ENCODE measurements around the gene APOE. TPM values are rescaled to one million over a fixed set of nuclear protein-coding genes. Genes with fewer than 3 reads are reported as not detected.
A peak's percentile ranks its signal among the peaks of the same experiment; 100 is the strongest.

Gene APOE
- total and polyA plus RNA-seq, 12 donors, result 569 to 21,602 (median 8,894) TPM

- Histone ChIP-seq H3K4me1 (replicated peaks in 1 of 2) (peaks cover 16 to 32% of the 10 kb centered on the region in 2 donors), H3K4me3 (peak overlapping the region in 1 of 4 donors; percentile 61), H3K36me3 (replicated peaks in 1 of 2) (peaks cover 0 to 44% of the 10 kb centered on the region in 2 donors), H3K9me3 (replicated peaks in 1 of 3) (no peaks in the 10 kb centered on the region), H3K27me3 (no peaks in the 10 kb centered on the region), H3K27ac (peak overlapping the region; percentile 7 to 84 (median 82))
- 22 to 51% (median 39%) methylated on average over 9 to 12 of the region's 12 CpGs for WGBS, 4 donors
- intact Hi-C loops (cut with DNase I), result loop anchor here (2.0 to 10.0 kb wide), 4 partner anchors 46 to 163 kb away; no protein-coding TSS in a partner anchor
- TF ChIP-seq POLR2A (IDR thresholded peaks at IDR 0.05) (peak in 1 of 2 donors; percentile 58), CTCF (IDR thresholded peaks at IDR 0.05) (peak in 5 of 6 experiments; percentile 27 to 52 (median 38))
- peak; percentile 59 to 89 (median 85) for DNase-seq
These were observed 1.1 kb upstream of the APOE start for GRCh38 chr19:44904426-44904994.

GRCh38 chr19:44907613-44908012 is 2.0 kb downstream of the APOE start:
- TF ChIP-seq CTCF (IDR thresholded peaks at IDR 0.05) (no peak), POLR2A (IDR thresholded peaks at IDR 0.05) (no peak)
- intact Hi-C loops (cut with DNase I), result loop anchor here in 1 of 2 donors (10.0 kb wide), 1 partner anchor 157 kb away; no protein-coding TSS in a partner anchor
- Histone ChIP-seq H3K27ac (peak overlapping the region in 3 of 5 donors; percentile 37 to 83 (median 82)), H3K4me1 (replicated peaks in 1 of 2) (peaks cover 45 to 63% of the 10 kb centered on the region in 2 donors), H3K4me3 (peak overlapping the region in 2 of 4 donors; percentile 49 to 61), H3K27me3 (no peaks in the 10 kb centered on the region), H3K9me3 (replicated peaks in 1 of 3) (no peaks in the 10 kb centered on the region), H3K36me3 (replicated peaks in 1 of 2) (peaks cover 0 to 18% of the 10 kb centered on the region in 2 donors)
- WGBS, 4 donors, result 74 to 82% (median 78%) methylated on average over 5 to 12 of the region's 12 CpGs
- peak in 1 of 7 donors; percentile 19 for DNase-seq

GRCh38 chr19:44908074-44908835 is 2.7 kb downstream of the APOE start:
- H3K27me3 ChIP-seq, result no peaks in the 10 kb centered on the region
- peak in 2 of 7 donors; percentile 14 to 31 for DNase-seq
- 93 to 94% (median 93%) methylated on average over 40 to 46 of the region's 46 CpGs for WGBS, 4 donors
- peaks cover 0 to 11% of the 10 kb centered on the region in 2 donors for H3K36me3 ChIP-seq (replicated peaks in 1 of 2)
- TF ChIP-seq POLR2A (IDR thresholded peaks at IDR 0.05) (no peak), CTCF (IDR thresholded peaks at IDR 0.05) (no peak)
- peak overlapping the region in 2 of 4 donors; percentile 49 to 61 for H3K4me3 ChIP-seq
- intact Hi-C loops (cut with DNase I), result loop anchor here in 1 of 2 donors (10.0 kb wide), 1 partner anchor 157 kb away; no protein-coding TSS in a partner anchor
- no peaks in the 10 kb centered on the region for H3K9me3 ChIP-seq (replicated peaks in 1 of 3)
- peak overlapping the region in 2 of 5 donors; percentile 12 to 32 for H3K27ac ChIP-seq
- H3K4me1 ChIP-seq (replicated peaks in 1 of 2), result peaks cover 47 to 69% of the 10 kb centered on the region in 2 donors

- H3K27ac ChIP-seq, result no peak overlapping the region
- no peaks in the 10 kb centered on the region for H3K9me3 ChIP-seq (replicated peaks in 1 of 3)
- DNase-seq, result peak in 2 of 7 donors; percentile 35 to 37
- H3K27me3 ChIP-seq, result no peaks in the 10 kb centered on the region
- peaks cover 0 to 9% of the 10 kb centered on the region in 2 donors for H3K36me3 ChIP-seq (replicated peaks in 1 of 2)
- intact Hi-C loops (cut with DNase I), result loop anchor here in 1 of 2 donors (10.0 kb wide), 1 partner anchor 156 kb away; no protein-coding TSS in a partner anchor
- H3K4me1 ChIP-seq (replicated peaks in 1 of 2), result peaks cover 48 to 67% of the 10 kb centered on the region in 2 donors
- no peak overlapping the region for H3K4me3 ChIP-seq
- no peak for TF ChIP-seq POLR2A (IDR thresholded peaks at IDR 0.05)
- TF ChIP-seq CTCF (IDR thresholded peaks at IDR 0.05), result no peak
- WGBS, 4 donors, result 91 to 95% (median 93%) methylated on average over 11 to 44 of the region's 44 CpGs
These were observed 3.3 kb downstream of the APOE start for GRCh38 chr19:44908836-44909261.
